GM12801 (cell line): ENCODE data around the gene DAPK1.

Experiments used
- CTCF ChIP-seq: IDR thresholded peaks from one replicate; pipeline ENCODE4 v1.5.1; 2011; ENCODE audit warnings: control low read depth; ENCODE audit not compliant: insufficient read length; ENCODE audit errors: extremely low read depth

Gene DAPK1

GRCh38 chr9:87498811-87499360 lies 1.2 kb downstream of the DAPK1 start:
- no peak for TF ChIP-seq CTCF

- TF ChIP-seq CTCF = no peak
Measured at GRCh38 chr9:87499424-87500017, 1.9 kb downstream of the DAPK1 start.

GRCh38 chr9:87500491-87501270 lies 3.0 kb downstream of the DAPK1 start:
- no peak for TF ChIP-seq CTCF

- TF ChIP-seq CTCF = no peak
Measured at GRCh38 chr9:87501806-87502205, 4.1 kb downstream of the DAPK1 start.

- TF ChIP-seq CTCF = no peak
Measured at GRCh38 chr9:87502391-87503221, 4.9 kb downstream of the DAPK1 start.

GRCh38 chr9:87503430-87503829 lies 5.8 kb downstream of the DAPK1 start:
- no peak for TF ChIP-seq CTCF

GRCh38 chr9:87503927-87504326 lies 6.3 kb downstream of the DAPK1 start:
- TF ChIP-seq CTCF = no peak
